Activated gamma-delta T cell treated with anti-CD3 and anti-CD28 coated beads, Interleukin-2, amount 50 U/mL, for 16 hours (primary cell): Measurements from ENCODE around the gene ICAM4.
"Not testable (repeated sequence)": the region's sequence is repeated elsewhere in the genome, so short reads cannot be mapped to it uniquely, and the experiment has no call there.

Source experiments
- DNase-seq: peaks from one replicate; pipeline ENCODE4 v3.0.0-alpha.2; 2020; ENCODE audit warnings: low read depth

Gene ICAM4

GRCh38 chr19:10269333-10270179, 17.2 kb upstream of the ICAM4 start:
- peak; percentile 82 for DNase-seq

DNA sequence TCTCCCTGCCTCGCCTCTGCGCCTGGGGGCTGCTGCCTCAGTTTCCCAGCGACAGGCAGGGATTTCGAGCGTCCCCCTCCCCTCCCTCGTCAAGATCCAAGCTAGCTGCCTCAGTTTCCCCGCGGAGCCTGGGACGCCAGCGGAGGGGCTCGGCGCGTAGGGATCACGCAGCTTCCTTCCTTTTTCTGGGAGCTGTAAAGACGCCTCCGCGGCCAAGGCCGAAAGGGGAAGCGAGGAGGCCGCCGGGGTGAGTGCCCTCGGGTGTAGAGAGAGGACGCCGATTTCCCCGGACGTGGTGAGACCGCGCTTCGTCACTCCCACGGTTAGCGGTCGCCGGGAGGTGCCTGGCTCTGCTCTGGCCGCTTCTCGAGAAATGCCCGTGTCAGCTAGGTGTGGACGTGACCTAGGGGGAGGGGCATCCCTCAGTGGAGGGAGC, 16.6 kb upstream of the ICAM4 start:
- DNase-seq, result peak; percentile 78

DNA sequence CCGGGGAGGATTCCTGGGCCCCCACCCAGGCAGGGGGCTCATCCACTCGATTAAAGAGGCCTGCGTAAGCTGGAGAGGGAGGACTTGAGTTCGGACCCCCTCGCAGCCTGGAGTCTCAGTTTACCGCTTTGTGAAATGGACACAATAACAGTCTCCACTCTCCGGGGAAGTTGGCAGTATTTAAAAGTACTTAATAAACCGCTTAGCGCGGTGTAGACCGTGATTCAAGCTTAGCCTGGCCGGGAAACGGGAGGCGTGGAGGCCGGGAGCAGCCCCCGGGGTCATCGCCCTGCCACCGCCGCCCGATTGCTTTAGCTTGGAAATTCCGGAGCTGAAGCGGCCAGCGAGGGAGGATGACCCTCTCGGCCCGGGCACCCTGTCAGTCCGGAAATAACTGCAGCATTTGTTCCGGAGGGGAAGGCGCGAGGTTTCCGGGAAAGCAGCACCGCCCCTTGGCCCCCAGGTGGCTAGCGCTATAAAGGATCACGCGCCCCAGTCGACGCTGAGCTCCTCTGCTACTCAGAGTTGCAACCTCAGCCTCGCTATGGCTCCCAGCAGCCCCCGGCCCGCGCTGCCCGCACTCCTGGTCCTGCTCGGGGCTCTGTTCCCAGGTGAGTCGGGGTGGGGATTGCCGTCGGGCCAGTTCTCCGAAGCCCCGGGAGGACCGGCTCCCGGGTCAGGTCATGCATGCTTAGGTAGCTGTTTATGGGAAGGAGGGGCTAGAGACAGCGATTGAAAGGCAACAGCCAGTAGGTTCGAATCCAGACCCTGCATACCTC, 15.9 kb upstream of the ICAM4 start, which contains the start of gene ICAM1:
Gene ICAM1 (plus strand): TSS at position 505 of the 779 bp plus-strand sequence. CDS start 40 bp downstream, at position 545.
- DNase-seq, result peak; percentile 70

DNA sequence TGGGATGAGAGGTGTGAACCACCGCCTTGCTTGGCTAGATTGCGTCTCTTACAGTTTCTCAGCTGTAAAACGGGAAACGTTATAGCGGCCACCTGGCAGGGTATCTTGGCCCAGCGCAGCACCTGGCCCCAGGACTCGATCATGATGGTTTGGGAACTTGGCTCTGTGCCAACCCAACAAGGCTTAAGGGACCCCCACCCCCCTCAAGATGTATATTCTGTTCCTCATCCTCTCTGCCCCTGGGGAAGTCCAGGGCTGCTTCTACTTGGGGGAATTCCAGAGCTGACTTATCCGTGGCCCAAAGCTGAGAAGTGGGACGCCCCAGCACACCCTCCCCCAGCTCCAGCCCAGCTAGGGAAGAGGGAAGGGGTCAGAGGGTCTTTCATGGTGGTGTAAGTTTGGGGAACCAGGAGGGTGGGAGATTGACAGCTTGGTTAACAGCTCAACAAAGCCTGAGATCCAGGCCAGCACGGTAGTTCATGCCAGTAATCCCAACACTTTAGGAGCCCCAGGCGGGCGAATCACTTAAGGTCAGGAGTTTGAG, 15.1 kb upstream of the ICAM4 start:
- DNase-seq, result no peak

- DNase-seq, result no peak
Observed at GRCh38 chr19:10274589-10274988, 12.2 kb upstream of the ICAM4 start.

- no peak for DNase-seq
Observed at GRCh38 chr19:10277795-10278589, 8.8 kb upstream of the ICAM4 start.

GRCh38 chr19:10278935-10279334, 7.8 kb upstream of the ICAM4 start:
- no peak for DNase-seq

- DNase-seq, result no peak
Observed at GRCh38 chr19:10279737-10280442, 6.9 kb upstream of the ICAM4 start.

DNA sequence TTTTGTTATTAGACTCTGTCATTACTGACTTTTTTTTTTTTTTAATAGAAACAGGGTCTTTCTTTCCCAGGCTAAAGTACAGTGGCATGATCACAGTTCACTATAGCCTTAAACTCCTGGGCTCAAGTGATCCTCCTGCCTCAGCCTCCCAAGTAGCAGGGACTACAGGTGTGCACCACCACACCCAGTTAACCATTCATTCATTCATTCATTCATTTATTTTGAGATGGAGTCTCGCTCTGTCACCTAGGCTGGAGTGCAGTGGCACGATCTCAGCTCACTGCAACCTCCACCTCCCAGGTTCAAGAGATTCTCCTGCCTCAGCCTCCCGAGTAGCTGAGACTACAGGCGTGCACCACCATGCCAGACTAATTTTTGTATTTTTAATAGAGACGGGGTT, 4.7 kb upstream of the ICAM4 start:
- not testable (repeated sequence) for DNase-seq

DNA sequence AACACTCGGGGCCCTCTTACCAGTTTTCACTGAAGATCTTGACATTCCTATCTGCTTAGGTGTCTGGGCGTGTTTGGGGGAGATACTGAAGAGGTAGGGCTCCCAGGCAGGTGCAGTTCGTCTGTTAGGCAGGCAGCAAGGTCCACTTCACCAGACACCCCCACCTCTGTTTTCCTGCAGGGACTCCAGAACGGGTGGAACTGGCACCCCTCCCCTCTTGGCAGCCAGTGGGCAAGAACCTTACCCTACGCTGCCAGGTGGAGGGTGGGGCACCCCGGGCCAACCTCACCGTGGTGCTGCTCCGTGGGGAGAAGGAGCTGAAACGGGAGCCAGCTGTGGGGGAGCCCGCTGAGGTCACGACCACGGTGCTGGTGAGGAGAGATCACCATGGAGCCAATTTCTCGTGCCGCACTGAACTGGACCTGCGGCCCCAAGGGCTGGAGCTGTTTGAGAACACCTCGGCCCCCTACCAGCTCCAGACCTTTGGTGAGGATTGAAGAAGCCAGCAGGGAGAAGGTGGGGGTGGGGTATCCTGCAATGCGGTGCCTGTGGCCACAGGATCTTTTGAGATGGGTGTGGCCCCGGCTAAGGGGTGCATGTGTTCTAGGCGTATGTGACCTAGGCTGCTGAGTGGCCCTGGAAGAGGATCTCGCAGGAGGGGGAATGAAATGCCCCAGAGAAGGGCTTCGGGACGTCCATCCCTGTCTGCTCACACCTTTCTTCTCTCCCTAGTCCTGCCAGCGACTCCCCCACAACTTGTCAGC, 3.3 kb upstream of the ICAM4 start:
- no peak for DNase-seq

- no peak for DNase-seq
Observed at GRCh38 chr19:10284065-10284959, 2.4 kb upstream of the ICAM4 start.

DNA sequence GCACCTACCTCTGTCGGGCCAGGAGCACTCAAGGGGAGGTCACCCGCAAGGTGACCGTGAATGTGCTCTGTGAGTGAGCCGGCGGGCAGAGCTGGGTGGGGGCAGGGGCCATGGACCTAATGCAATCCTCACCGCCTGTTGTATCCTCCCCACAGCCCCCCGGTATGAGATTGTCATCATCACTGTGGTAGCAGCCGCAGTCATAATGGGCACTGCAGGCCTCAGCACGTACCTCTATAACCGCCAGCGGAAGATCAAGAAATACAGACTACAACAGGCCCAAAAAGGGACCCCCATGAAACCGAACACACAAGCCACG, 1.8 kb upstream of the ICAM4 start:
- no peak for DNase-seq

DNA sequence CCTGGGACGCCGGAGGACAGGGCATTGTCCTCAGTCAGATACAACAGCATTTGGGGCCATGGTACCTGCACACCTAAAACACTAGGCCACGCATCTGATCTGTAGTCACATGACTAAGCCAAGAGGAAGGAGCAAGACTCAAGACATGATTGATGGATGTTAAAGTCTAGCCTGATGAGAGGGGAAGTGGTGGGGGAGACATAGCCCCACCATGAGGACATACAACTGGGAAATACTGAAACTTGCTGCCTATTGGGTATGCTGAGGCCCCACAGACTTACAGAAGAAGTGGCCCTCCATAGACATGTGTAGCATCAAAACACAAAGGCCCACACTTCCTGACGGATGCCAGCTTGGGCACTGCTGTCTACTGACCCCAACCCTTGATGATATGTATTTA, 1.4 kb upstream of the ICAM4 start:
- DNase-seq, result no peak

DNA sequence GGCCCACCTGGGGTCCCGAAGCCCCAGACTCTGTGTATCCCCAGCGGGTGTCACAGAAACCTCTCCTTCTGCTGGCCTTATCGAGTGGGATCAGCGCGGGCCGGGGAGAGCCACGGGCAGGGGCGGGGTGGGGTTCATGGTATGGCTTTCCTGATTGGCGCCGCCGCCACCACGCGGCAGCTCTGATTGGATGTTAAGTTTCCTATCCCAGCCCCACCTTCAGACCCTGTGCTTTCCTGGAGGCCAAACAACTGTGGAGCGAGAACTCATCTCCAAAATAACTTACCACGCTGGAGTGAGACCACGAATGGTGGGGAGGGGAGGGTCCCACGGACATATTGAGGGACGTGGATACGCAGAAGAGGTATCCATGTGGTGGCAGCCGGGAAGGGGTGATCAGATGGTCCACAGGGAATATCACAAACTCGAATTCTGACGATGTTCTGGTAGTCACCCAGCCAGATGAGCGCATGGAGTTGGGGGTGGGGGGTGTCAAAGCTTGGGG, 2.0 kb downstream of the ICAM4 start:
- DNase-seq, result no peak

DNA sequence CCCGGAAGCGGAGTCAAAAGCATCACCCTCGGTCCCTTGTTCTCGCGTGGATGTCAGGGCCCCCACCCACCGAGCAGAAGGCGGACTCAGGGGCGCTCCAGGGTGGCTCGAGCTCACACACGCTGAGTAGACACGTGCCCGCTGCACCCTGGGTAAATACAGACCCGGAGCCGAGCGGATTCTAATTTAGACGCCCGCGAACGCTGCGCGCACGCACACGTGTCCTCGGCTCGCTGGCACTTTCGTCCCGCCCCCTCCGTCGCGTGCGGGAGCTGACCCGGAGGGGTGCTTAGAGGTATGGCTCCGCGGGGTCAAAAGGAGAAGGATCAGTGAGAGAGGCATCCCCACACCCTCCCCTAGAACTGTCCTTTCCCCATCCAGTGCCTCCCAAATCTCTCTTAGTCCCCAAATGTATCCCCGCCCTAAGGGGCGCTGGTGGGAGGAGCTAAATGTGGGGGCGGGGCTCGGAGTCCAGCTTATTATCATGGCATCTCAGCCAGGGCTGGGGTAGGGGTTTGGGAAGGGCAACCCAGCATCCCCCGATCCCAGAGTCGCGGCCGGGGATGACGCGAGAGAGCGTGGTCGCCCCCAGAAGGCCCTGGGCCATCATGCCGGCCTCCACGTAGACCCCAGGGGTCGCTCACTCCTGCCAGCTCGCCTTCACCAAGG, 2.5 kb downstream of the ICAM4 start:
- peak; percentile 60 for DNase-seq

- no peak for DNase-seq
Observed at GRCh38 chr19:10289836-10290356, 3.1 kb downstream of the ICAM4 start, which contains the start of gene ICAM5. Gene ICAM5 (plus strand): TSS chr19:10289952. CDS start chr19:10290044, 92 bp downstream.

GRCh38 chr19:10290357-10290875, 3.7 kb downstream of the ICAM4 start:
- DNase-seq, result no peak

- DNase-seq, result no peak
Observed at GRCh38 chr19:10290876-10291553, 4.3 kb downstream of the ICAM4 start.
